ENCODE data around the gene MAP3K6.

Gene MAP3K6

GRCh38 chr1:27318136-27318535 lies 48.6 kb downstream of the MAP3K6 start:
- Histone ChIP-seq H3K36me3 (ENCODE audit: low read length) (no peaks in the 10 kb centered on the region), H3K9ac (ENCODE audit: low read length) (no peak overlapping the region), H3K79me2 (ENCODE audit: insufficient read depth, low read length) (peaks cover 10% of the 10 kb centered on the region), H3K27me3 (ENCODE audit: low read length) (no peaks in the 10 kb centered on the region), H3K4me3 (ENCODE audit: insufficient read depth, low read length, poor library complexity, severe bottlenecking) (no peak overlapping the region), H3K27ac (ENCODE audit: low read depth, low read length) (no peak overlapping the region), H3K9me3 (ENCODE audit: insufficient read depth, low read length) (no peaks in the 10 kb centered on the region), H3K9me2 (replicated peaks; ENCODE audit: insufficient read depth, low read length) (no peaks in the 10 kb centered on the region), H3F3A (ENCODE audit: insufficient read depth) (no peaks in the 10 kb centered on the region), H4K20me1 (ENCODE audit: low read depth, low read length) (no peaks in the 10 kb centered on the region), H2AFZ (ENCODE audit: low read depth, low read length, severe bottlenecking) (no peak overlapping the region), H3K4me2 (ENCODE audit: low read depth, low read length, poor library complexity, severe bottlenecking) (no peak overlapping the region)
- TF ChIP-seq, protein P1, sequence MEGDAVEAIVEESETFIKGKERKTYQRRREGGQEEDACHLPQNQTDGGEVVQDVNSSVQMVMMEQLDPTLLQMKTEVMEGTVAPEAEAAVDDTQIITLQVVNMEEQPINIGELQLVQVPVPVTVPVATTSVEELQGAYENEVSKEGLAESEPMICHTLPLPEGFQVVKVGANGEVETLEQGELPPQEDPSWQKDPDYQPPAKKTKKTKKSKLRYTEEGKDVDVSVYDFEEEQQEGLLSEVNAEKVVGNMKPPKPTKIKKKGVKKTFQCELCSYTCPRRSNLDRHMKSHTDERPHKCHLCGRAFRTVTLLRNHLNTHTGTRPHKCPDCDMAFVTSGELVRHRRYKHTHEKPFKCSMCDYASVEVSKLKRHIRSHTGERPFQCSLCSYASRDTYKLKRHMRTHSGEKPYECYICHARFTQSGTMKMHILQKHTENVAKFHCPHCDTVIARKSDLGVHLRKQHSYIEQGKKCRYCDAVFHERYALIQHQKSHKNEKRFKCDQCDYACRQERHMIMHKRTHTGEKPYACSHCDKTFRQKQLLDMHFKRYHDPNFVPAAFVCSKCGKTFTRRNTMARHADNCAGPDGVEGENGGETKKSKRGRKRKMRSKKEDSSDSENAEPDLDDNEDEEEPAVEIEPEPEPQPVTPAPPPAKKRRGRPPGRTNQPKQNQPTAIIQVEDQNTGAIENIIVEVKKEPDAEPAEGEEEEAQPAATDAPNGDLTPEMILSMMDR (IDR thresholded peaks at IDR 0.05; ENCODE audit: insufficient read depth, low read length, poor library complexity, severe bottlenecking) = no peak
- TF ChIP-seq EZH2phosphoT487 (conservative IDR thresholded peaks at IDR 0.05; ENCODE audit: low read length) = no peak

- Histone ChIP-seq H3K9ac (ENCODE audit: low read length) (no peak overlapping the region), H3K27me3 (ENCODE audit: low read length) (no peaks in the 10 kb centered on the region), H4K20me1 (ENCODE audit: low read depth, low read length) (no peaks in the 10 kb centered on the region), H3K4me3 (ENCODE audit: insufficient read depth, low read length, poor library complexity, severe bottlenecking) (no peak overlapping the region), H3K9me3 (ENCODE audit: insufficient read depth, low read length) (no peaks in the 10 kb centered on the region), H3K27ac (ENCODE audit: low read depth, low read length) (no peak overlapping the region), H2AFZ (ENCODE audit: low read depth, low read length, severe bottlenecking) (no peak overlapping the region), H3K9me2 (replicated peaks; ENCODE audit: insufficient read depth, low read length) (no peaks in the 10 kb centered on the region), H3K79me2 (ENCODE audit: insufficient read depth, low read length) (no peaks in the 10 kb centered on the region), H3K36me3 (ENCODE audit: low read length) (no peaks in the 10 kb centered on the region), H3F3A (ENCODE audit: insufficient read depth) (peaks cover 3% of the 10 kb centered on the region; the same call in 1 of the 2 replicates), H3K4me2 (ENCODE audit: low read depth, low read length, poor library complexity, severe bottlenecking) (no peak overlapping the region)
- no peak for TF ChIP-seq EZH2phosphoT487 (conservative IDR thresholded peaks at IDR 0.05; ENCODE audit: low read length)
- TF ChIP-seq, protein P1 (IDR thresholded peaks at IDR 0.05; ENCODE audit: insufficient read depth, low read length, poor library complexity, severe bottlenecking) = no peak
Measured at GRCh38 chr1:27316860-27317259, 49.9 kb downstream of the MAP3K6 start.

DNA sequence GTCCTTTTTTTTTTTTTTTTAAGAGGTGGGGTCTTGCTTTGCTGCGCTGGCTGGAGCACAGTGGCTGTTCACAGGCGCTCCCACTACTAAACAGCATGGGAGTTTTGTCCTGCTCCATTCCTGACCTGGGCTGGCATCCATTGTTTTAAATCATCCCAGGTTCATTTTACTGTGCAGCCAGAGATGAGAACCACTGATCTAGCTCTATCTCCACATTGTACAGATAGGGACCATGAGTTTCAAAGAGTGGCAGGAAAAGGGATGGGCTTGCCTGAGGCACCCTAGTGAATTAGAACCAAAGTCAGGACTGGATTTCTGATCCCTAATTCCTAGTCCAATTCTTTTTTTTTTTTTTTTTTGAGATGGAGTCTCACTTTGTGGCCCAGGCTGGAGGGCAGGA lies 52.0 kb downstream of the MAP3K6 start:
- Histone ChIP-seq H3K79me2 (ENCODE audit: insufficient read depth, low read length) (no peaks in the 10 kb centered on the region), H3K27ac (ENCODE audit: low read depth, low read length) (no peak overlapping the region), H3F3A (ENCODE audit: insufficient read depth) (peaks cover 6% of the 10 kb centered on the region; the same call in 1 of the 2 replicates), H3K9ac (ENCODE audit: low read length) (no peak overlapping the region), H3K36me3 (ENCODE audit: low read length) (no peaks in the 10 kb centered on the region), H3K4me2 (ENCODE audit: low read depth, low read length, poor library complexity, severe bottlenecking) (no peak overlapping the region), H3K9me2 (replicated peaks; ENCODE audit: insufficient read depth, low read length) (no peaks in the 10 kb centered on the region), H4K20me1 (ENCODE audit: low read depth, low read length) (no peaks in the 10 kb centered on the region), H3K9me3 (ENCODE audit: insufficient read depth, low read length) (no peaks in the 10 kb centered on the region), H3K27me3 (ENCODE audit: low read length) (no peaks in the 10 kb centered on the region), H3K4me3 (ENCODE audit: insufficient read depth, low read length, poor library complexity, severe bottlenecking) (no peak overlapping the region), H2AFZ (ENCODE audit: low read depth, low read length, severe bottlenecking) (no peak overlapping the region)
- TF ChIP-seq, protein P1 (IDR thresholded peaks at IDR 0.05; ENCODE audit: insufficient read depth, low read length, poor library complexity, severe bottlenecking) = no peak
- no peak for TF ChIP-seq EZH2phosphoT487 (conservative IDR thresholded peaks at IDR 0.05; ENCODE audit: low read length)

All from SU-DHL-6 (cell line).